Right cardiac atrium (tissue), 5 donors: Measurements from ENCODE around the gene BMF. TPM values are rescaled to one million over a fixed set of nuclear protein-coding genes. Genes with fewer than 3 reads are reported as not detected.

Source experiments
- ATAC-seq, 2 donors: fragments of 200-7000 bp; cut with Tn5 transposase; one replicate each; pipeline versions ENCODE4 v1.8.0 to v1.9.1; 2020; ENCODE audit warnings: moderate library complexity in 2 of 2, mild to moderate bottlenecking in 1 of 2
- DNase-seq, 3 donors: peaks; one replicate each; pipeline ENCODE4 v3.0.0-alpha.2; 2020
- H3K27ac ChIP-seq: one replicate; pipeline ENCODE4 v1.5.1; 2013; ENCODE audit warnings: mild to moderate bottlenecking, low read length, control low read depth, moderate library complexity
- H3K27me3 ChIP-seq: one replicate; pipeline ENCODE4 v1.6.1; 2013; ENCODE audit not compliant: control insufficient read depth, insufficient read depth
- H3K4me1 ChIP-seq: one replicate; pipeline ENCODE4 v1.6.1; 2013; ENCODE audit warnings: low read length; ENCODE audit not compliant: control insufficient read depth, insufficient read depth
- H3K4me3 ChIP-seq: one replicate; pipeline ENCODE4 v1.5.1; 2013; ENCODE audit warnings: low read length, control low read depth
- H3K9me3 ChIP-seq: one replicate; pipeline ENCODE4 v1.6.1; 2013; ENCODE audit warnings: low read length; ENCODE audit not compliant: control insufficient read depth
- WGBS: extraction: QIAGEN DNeasy Blood & Tissue Kit; methylation state at CpG from one replicate; pipeline ENCODE4 v1.1.7; 2013; 5-methylcytosine and 5-hydroxymethylcytosine counted together
- intact Hi-C, 4 donors: fragments of 100-400 bp; cut with DNase I; formaldehyde crosslinking; loops; one replicate each; pipeline versions ENCODE4 v1.11.0 to v1.14.0; 2022 to 2023
- polyA plus RNA-seq: library from polyadenylated mRNA; stranded (reverse); fragments of 200-250 nt; gene quantifications from one replicate; pipeline ENCODE4 v1.2.3, GENCODE V29; 2013
- total RNA-seq, 4 donors: library from RNA; stranded (reverse); fragmentation: NEBNext Ultra II Directional; extraction: Animal tissue kit (Norgen Biotek cat#: 25700); gene quantifications; one replicate each; pipeline ENCODE4 v1.2.1, GENCODE V29; 2021
- donor health status: healthy with polysubstance abuse.
- donor health status: DM: no; HTN: yes; CAD: no.
- donor health status: DM: no; HTN: no; CAD: no.
- donor health status: DM: no; HTN: yes; CAD: no; lungs with severe emphysema.
- donor health status: DM: yes; HTN: yes; CAD: no.

BMF gene
- total and polyA plus RNA-seq, 5 donors: 2.9 to 9.9 (median 8.3) TPM

GRCh38 chr15:40094156-40094555 is 14.5 kb downstream of the BMF start:
- WGBS: 96% methylated on average over 4 of the region's 4 CpGs
- Histone ChIP-seq H3K27ac (no peak overlapping the region), H3K4me1 (peaks cover 39% of the 10 kb centered on the region), H3K27me3 (no peaks in the 10 kb centered on the region), H3K9me3 (no peaks in the 10 kb centered on the region), H3K4me3 (no peak overlapping the region)
- ATAC-seq (no peak), DNase-seq (no peak)
- intact Hi-C loops: no loop called here

GRCh38 chr15:40092979-40093869 is 15.5 kb downstream of the BMF start:
- no peaks in the 10 kb centered on the region for H3K9me3 ChIP-seq
- 49% methylated on average over 20 of the region's 20 CpGs for WGBS
- no peak overlapping the region for H3K4me3 ChIP-seq
- peaks cover 37% of the 10 kb centered on the region for H3K4me1 ChIP-seq
- H3K27ac ChIP-seq: peak overlapping the region; percentile 93
- no peak for ATAC-seq
- no peak for DNase-seq
- H3K27me3 ChIP-seq: no peaks in the 10 kb centered on the region
- intact Hi-C loops: no loop called here

GRCh38 chr15:40092256-40092978 is 16.3 kb downstream of the BMF start:
- intact Hi-C loops: no loop called here
- peaks cover 33% of the 10 kb centered on the region for H3K4me1 ChIP-seq
- H3K4me3 ChIP-seq: no peak overlapping the region
- peak; percentile 70 to 93 (median 91) for DNase-seq
- ATAC-seq: peak; percentile 83 to 89
- no peaks in the 10 kb centered on the region for H3K9me3 ChIP-seq
- no peaks in the 10 kb centered on the region for H3K27me3 ChIP-seq
- WGBS: 20% methylated on average over 11 of the region's 11 CpGs
- H3K27ac ChIP-seq: peak overlapping the region; percentile 93

GRCh38 chr15:40091861-40092255 is 16.8 kb downstream of the BMF start:
- Histone ChIP-seq H3K9me3 (no peaks in the 10 kb centered on the region), H3K27ac (peak overlapping the region; percentile 35), H3K27me3 (no peaks in the 10 kb centered on the region), H3K4me3 (no peak overlapping the region), H3K4me1 (peaks cover 31% of the 10 kb centered on the region)
- 21% methylated on average over 6 of the region's 6 CpGs for WGBS
- intact Hi-C loops: no loop called here
- no peak for DNase-seq
- no peak for ATAC-seq

- DNase-seq (peak in 1 of 3 donors; percentile 54), ATAC-seq (no peak)
- Histone ChIP-seq H3K4me1 (peaks cover 31% of the 10 kb centered on the region), H3K9me3 (no peaks in the 10 kb centered on the region), H3K4me3 (no peak overlapping the region), H3K27ac (no peak overlapping the region), H3K27me3 (no peaks in the 10 kb centered on the region)
- intact Hi-C loops: no loop called here
- WGBS: 83% methylated on average over 14 of the region's 14 CpGs
These were observed 17.8 kb downstream of the BMF start for GRCh38 chr15:40090774-40091455.

- 42% methylated on average over 7 of the region's 7 CpGs for WGBS
- peaks cover 24% of the 10 kb centered on the region for H3K4me1 ChIP-seq
- no peaks in the 10 kb centered on the region for H3K27me3 ChIP-seq
- DNase-seq (no peak), ATAC-seq (no peak)
- intact Hi-C loops: no loop called here
- H3K27ac ChIP-seq: peak overlapping the region; percentile 67
- no peak overlapping the region for H3K4me3 ChIP-seq
- H3K9me3 ChIP-seq: no peaks in the 10 kb centered on the region
These were observed 19.5 kb downstream of the BMF start for GRCh38 chr15:40088929-40089755.

GRCh38 chr15:40087991-40088928 is 20.4 kb downstream of the BMF start:
- Histone ChIP-seq H3K9me3 (no peaks in the 10 kb centered on the region), H3K27ac (peak overlapping the region; percentile 67), H3K4me1 (peaks cover 24% of the 10 kb centered on the region), H3K4me3 (no peak overlapping the region), H3K27me3 (no peaks in the 10 kb centered on the region)
- intact Hi-C loops: no loop called here
- ATAC-seq (peak; percentile 25 to 42), DNase-seq (peak; percentile 62 to 84 (median 81))
- 55% methylated on average over 9 of the region's 9 CpGs for WGBS

- WGBS: 62% methylated on average over 14 of the region's 14 CpGs
These were observed 21.4 kb downstream of the BMF start for GRCh38 chr15:40087068-40087810.

GRCh38 chr15:40085266-40085665 is 23.4 kb downstream of the BMF start:
- no peak for DNase-seq
- Histone ChIP-seq H3K4me1 (peaks cover 25% of the 10 kb centered on the region), H3K27me3 (no peaks in the 10 kb centered on the region), H3K27ac (no peak overlapping the region), H3K9me3 (no peaks in the 10 kb centered on the region), H3K4me3 (no peak overlapping the region)
- ATAC-seq: no peak
- intact Hi-C loops: no loop called here
- WGBS: 46% methylated on average over 10 of the region's 10 CpGs

More at GRCh38 chr15:40087068-40087810, 21.4 kb downstream of the BMF start:
- no peak for ATAC-seq
- intact Hi-C loops: no loop called here
- Histone ChIP-seq H3K9me3 (no peaks in the 10 kb centered on the region), H3K4me3 (no peak overlapping the region), H3K27ac (no peak overlapping the region), H3K27me3 (no peaks in the 10 kb centered on the region), H3K4me1 (peaks cover 22% of the 10 kb centered on the region)
- no peak for DNase-seq
